Measurements from ENCODE around the gene ARVCF. TPM values are rescaled to one million over a fixed set of nuclear protein-coding genes. Genes with fewer than 3 reads are reported as not detected.

ARVCF gene
- total RNA-seq, 1 experiment from 2014 or later: 15.6 TPM

- no peak overlapping the region for H3K4me2 ChIP-seq
- BruUV-seq (replicated peaks): no TSS peak
- H3F3A ChIP-seq (ENCODE audit: insufficient read depth, low read depth): no peaks in the 10 kb centered on the region
- no peaks in the 10 kb centered on the region for H4K20me1 ChIP-seq (ENCODE audit: insufficient read depth)
- intact Hi-C loops (cut with micrococcal nuclease; ENCODE audit: unreplicated experiment): loop anchor here (10.0 kb wide), 1 partner anchor 317 kb away; no protein-coding TSS in a partner anchor
- no peaks in the 10 kb centered on the region for H3K36me3 ChIP-seq (ENCODE audit: low read depth)
- H3K79me2 ChIP-seq (ENCODE audit: low read depth): peaks cover 15% of the 10 kb centered on the region; the same call in 1 of the 2 replicates
- CTCF ChIA-PET: no interaction called here
- H2AFZ ChIP-seq: no peak overlapping the region
- no peaks in the 10 kb centered on the region for H3K27me3 ChIP-seq (ENCODE audit: insufficient read depth, low read depth)
- no peak for DNase-seq
- no peak overlapping the region for H3K27ac ChIP-seq
- no peak for TF ChIP-seq EZH2 (IDR thresholded peaks at IDR 0.05; ENCODE audit: low read depth)
- peaks cover 9% of the 10 kb centered on the region for H3K4me1 ChIP-seq (replicated peaks; ENCODE audit: insufficient read depth)
- H3K9me2 ChIP-seq (ENCODE audit: insufficient read depth): no peaks in the 10 kb centered on the region
- H3K4me3 ChIP-seq: no peak overlapping the region
- POLR2A ChIA-PET (ENCODE audit: unreplicated experiment): no interaction called here
- H3K9me3 ChIP-seq (ENCODE audit: insufficient read depth, low read depth): no peaks in the 10 kb centered on the region
Observed at GRCh38 chr22:19967850-19968449, 48.7 kb downstream of the ARVCF start.

GRCh38 chr22:19966908-19967750 is 49.5 kb downstream of the ARVCF start:
- Histone ChIP-seq H3K4me3 (no peak overlapping the region), H3K4me1 (replicated peaks; ENCODE audit: insufficient read depth) (peaks cover 15% of the 10 kb centered on the region), H3F3A (ENCODE audit: insufficient read depth, low read depth) (peaks cover 6% of the 10 kb centered on the region; the same call in 1 of the 2 replicates), H3K9me3 (ENCODE audit: insufficient read depth, low read depth) (no peaks in the 10 kb centered on the region), H2AFZ (no peak overlapping the region), H3K9me2 (ENCODE audit: insufficient read depth) (no peaks in the 10 kb centered on the region), H3K27me3 (ENCODE audit: insufficient read depth, low read depth) (no peaks in the 10 kb centered on the region), H3K27ac (no peak overlapping the region), H3K79me2 (ENCODE audit: low read depth) (peaks cover 15% of the 10 kb centered on the region; the same call in 1 of the 2 replicates), H4K20me1 (ENCODE audit: insufficient read depth) (no peaks in the 10 kb centered on the region), H3K4me2 (no peak overlapping the region), H3K36me3 (ENCODE audit: low read depth) (no peaks in the 10 kb centered on the region)
- CTCF ChIA-PET: no interaction called here
- intact Hi-C loops (cut with micrococcal nuclease; ENCODE audit: unreplicated experiment): loop anchor here (10.0 kb wide), 1 partner anchor 318 kb away; no protein-coding TSS in a partner anchor
- POLR2A ChIA-PET (ENCODE audit: unreplicated experiment): no interaction called here
- no TSS peak for BruUV-seq (replicated peaks)
- TF ChIP-seq EZH2 (IDR thresholded peaks at IDR 0.05; ENCODE audit: low read depth) (no peak), CTCF (conservative IDR thresholded peaks at IDR 0.05) (no peak)
- no peak for DNase-seq

GRCh38 chr22:19965771-19966709 is 50.6 kb downstream of the ARVCF start:
- H3K4me1 ChIP-seq (replicated peaks; ENCODE audit: insufficient read depth): peaks cover 15% of the 10 kb centered on the region
- H3K4me2 ChIP-seq: no peak overlapping the region
- ChIA-PET POLR2A (ENCODE audit: unreplicated experiment) (no interaction called here), CTCF (no interaction called here)
- no peaks in the 10 kb centered on the region for H4K20me1 ChIP-seq (ENCODE audit: insufficient read depth)
- H3K27me3 ChIP-seq (ENCODE audit: insufficient read depth, low read depth): no peaks in the 10 kb centered on the region
- H3K27ac ChIP-seq: no peak overlapping the region
- no TSS peak for BruUV-seq (replicated peaks)
- H3K36me3 ChIP-seq (ENCODE audit: low read depth): no peaks in the 10 kb centered on the region
- no peak for TF ChIP-seq EZH2 (IDR thresholded peaks at IDR 0.05; ENCODE audit: low read depth)
- peak; percentile 43; the same call in 1 of the 2 replicates for TF ChIP-seq CTCF (conservative IDR thresholded peaks at IDR 0.05)
- peaks cover 15% of the 10 kb centered on the region; the same call in 1 of the 2 replicates for H3K79me2 ChIP-seq (ENCODE audit: low read depth)
- H3K9me3 ChIP-seq (ENCODE audit: insufficient read depth, low read depth): no peaks in the 10 kb centered on the region
- H2AFZ ChIP-seq: no peak overlapping the region
- H3K4me3 ChIP-seq: no peak overlapping the region
- H3F3A ChIP-seq (ENCODE audit: insufficient read depth, low read depth): peaks cover 6% of the 10 kb centered on the region; the same call in 1 of the 2 replicates
- intact Hi-C loops (cut with micrococcal nuclease; ENCODE audit: unreplicated experiment): loop anchor here (10.0 kb wide), 1 partner anchor 319 kb away; no protein-coding TSS in a partner anchor
- no peak for DNase-seq
- no peaks in the 10 kb centered on the region for H3K9me2 ChIP-seq (ENCODE audit: insufficient read depth)
